Stimulated activated CD8-positive, alpha-beta memory T cell treated with anti-CD3 and anti-CD28 coated beads, Interleukin-12 subunit alpha, Interleukin-12 subunit beta, amount 100 ng/mL, for 4 hours (primary cell): ENCODE results near the gene MAB21L4.

Source experiments
- DNase-seq: peaks from one replicate; pipeline ENCODE4 v3.0.0-alpha.2; 2020; ENCODE audit warnings: low read depth

Gene MAB21L4

GRCh38 chr2:240876475-240877251 lies 19.3 kb downstream of the MAB21L4 start:
- no peak for DNase-seq

GRCh38 chr2:240876035-240876474 lies 19.9 kb downstream of the MAB21L4 start:
- no peak for DNase-seq

- no peak for DNase-seq
Measured at GRCh38 chr2:240875228-240876034, 20.5 kb downstream of the MAB21L4 start.

DNA sequence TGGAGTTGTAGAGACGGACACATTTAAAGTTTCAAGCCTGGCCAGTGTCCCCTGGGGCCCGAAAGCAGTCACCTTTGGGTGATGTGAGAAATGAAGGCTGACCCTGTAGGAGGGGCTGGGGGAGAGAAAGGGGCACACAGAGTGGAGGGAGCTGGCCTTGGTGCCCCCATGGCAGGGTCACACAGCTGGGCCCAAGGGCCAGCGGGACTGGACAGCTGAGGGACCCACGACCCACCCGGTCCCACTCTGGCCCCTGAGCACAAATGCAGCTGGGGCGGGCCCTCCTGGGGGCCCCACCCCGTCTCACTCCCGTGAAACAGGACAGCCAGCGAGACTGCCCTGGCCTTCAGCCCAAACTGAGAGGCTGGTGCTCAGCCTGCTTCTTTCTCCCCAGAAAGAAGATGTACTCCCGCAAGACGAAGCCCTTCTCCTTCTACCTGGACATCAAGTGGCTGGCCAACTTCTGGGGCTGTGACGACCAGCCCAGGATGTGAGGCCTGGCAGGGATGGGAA lies 21.2 kb downstream of the MAB21L4 start:
- no peak for DNase-seq

GRCh38 chr2:240873805-240874714 lies 21.9 kb downstream of the MAB21L4 start:
- DNase-seq: no peak

- no peak for DNase-seq
Measured at GRCh38 chr2:240873098-240873788, 22.7 kb downstream of the MAB21L4 start.

DNA sequence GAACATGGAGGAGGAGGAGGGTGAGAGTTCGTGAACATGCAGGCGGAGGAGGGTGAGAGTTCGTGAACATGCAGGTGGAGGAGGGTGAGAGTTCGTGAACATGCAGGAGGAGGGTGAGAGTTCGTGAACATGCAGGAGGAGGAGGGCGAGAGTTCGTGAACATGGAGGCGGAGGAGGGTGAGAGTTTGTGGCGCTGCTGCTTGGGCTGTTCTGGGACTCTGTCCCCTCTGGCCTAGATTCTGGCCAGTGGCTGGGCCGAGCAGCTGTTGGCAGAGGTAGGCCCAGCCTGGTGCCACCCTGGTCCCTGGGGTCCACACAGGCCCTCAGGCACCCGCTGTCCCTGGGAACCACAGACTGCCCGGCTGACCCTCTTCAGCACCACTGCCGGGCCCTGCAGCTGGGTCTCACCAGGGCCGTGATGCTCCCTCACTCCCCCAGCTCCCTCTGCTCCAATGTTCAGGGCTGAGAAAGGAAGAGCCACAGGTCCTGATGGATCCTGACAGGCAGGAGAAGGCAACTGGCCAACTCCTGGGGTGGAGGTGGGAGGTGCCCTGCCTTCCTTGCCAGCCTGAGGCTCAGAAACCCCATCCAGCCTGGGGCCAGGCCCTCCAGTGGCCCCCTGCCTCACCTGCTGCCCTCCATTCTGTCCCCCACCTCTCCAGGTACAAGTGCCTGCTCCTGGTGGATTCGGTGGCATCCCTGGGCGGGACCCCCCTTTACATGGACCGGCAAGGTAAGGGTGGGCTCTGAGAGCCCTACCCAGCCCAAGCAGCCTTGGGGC lies 23.4 kb downstream of the MAB21L4 start:
- no peak for DNase-seq

DNA sequence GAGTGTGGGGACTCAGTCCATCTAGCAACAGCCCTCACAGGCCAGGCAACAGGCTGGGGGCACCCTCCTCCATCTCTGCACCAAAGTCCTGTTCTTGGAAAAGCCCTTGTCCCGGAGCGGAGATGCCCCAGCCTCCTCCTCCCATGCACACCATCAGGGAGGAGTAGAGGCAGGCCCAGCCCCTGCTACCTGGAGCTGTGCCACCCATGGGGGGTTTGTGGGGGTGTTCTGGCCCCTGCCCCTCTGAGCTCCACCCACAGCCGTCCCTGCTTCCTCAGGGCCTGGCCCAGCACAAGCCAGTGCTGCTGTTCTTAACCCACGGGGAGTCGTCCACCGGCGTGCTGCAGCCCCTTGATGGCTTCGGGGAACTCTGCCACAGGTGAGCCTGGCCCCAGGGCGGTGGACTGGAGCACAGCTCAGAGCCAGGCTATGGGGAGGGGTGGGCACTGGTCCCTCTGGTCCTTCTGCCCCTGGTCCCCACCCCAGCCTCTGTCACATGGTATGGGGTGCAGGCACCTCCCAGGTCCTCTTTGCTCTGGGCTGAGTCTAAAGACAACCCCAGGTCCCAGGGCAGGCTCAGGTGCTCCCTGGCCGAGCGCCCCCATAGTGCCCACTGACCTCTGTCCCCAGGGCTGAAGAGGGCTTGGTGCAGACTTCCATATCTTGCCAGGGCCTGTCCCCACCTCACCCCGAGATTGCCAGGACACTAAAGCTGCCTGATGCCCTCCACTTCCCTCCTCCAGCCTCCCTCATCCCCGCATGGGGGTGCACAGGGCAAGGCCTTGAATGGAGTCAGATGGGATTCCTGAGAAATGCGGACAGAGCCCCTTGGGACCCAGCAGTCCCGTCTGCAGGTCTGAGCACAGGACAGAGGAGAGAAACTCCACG lies 24.6 kb downstream of the MAB21L4 start:
- DNase-seq: no peak

- no peak for DNase-seq
Measured at GRCh38 chr2:240869956-240870875, 25.7 kb downstream of the MAB21L4 start.

DNA sequence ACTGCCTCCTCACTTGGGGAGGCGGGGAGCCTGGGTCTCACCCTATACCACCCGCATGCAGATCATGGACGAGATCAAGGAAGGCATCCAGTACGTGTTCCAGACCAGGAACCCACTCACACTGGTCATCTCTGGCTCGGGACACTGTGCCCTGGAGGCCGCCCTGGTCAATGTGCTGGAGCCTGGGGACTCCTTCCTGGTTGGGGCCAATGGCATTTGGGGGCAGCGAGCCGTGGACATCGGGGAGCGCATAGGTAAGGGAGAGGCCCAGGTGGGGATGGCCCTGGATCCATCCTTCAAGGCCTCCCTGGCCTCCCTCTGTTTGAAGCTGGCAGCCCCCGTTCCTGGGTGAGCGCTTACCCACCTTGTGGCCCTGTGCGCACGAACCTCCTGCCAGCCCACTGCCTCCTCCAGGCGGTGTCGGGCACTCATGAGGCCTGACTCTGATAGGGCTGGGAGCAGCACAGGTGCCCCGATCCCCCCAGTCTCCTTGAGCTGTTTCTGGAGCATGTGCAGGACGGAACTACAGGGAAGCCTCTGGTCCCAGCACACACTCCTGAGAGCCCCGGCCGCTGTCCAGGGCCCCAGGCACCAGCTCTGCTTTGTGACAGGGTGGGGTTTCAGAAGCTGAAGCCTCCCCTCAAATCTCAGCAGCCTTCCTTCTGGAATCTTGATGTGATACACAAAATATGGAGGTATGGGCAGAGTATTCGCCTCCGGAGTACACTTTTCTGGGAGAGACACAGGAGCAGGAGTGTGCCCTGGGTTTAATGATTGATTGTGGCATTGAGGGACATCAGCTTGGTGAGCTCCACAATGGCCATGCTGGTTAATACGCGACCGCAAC lies 26.6 kb downstream of the MAB21L4 start:
- no peak for DNase-seq

DNA sequence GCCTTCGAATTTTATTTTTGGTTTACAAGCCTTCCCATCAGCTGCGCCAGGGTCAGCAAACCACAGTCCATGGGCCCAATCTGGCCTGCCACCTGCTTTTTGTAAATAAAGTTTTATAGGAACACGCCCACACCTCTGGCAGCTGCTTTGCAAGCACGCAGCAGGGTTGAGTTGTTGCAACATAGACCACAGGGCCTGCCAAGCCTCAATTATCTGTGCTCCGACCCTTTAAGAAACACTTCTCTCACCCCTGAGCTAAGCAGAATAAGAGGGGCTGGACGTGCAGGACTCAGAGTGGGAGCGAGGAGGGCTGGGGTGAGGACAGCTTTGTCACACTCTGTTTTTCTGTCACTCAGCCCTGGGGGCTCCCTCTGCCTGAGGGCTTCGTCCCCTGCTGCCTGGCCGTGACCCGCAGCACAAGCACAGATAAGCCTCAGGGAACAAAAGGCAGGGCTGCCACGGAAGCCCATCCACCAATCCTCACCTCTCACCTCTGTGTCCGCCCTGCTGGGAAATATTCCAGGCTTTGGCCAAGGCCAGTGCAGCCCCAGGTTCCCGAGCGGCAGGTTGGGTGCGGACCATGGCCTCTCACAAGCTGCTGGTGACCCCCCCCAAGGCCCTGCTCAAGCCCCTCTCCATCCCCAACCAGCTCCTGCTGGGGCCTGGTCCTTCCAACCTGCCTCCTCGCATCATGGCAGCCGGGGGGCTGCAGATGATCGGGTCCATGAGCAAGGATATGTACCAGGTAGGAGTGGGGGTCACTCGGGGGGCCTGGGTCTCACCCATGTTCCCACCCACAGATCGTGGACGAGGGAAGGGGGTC lies 27.5 kb downstream of the MAB21L4 start, which contains the start of gene AGXT:
AGXT (plus strand) TSS at position 539 of the 823 bp plus-strand sequence; CDS start at position 581, 42 bp downstream.
- no peak for DNase-seq

- DNase-seq: no peak
Measured at GRCh38 chr2:240865391-240865790, 30.6 kb downstream of the MAB21L4 start.

DNA sequence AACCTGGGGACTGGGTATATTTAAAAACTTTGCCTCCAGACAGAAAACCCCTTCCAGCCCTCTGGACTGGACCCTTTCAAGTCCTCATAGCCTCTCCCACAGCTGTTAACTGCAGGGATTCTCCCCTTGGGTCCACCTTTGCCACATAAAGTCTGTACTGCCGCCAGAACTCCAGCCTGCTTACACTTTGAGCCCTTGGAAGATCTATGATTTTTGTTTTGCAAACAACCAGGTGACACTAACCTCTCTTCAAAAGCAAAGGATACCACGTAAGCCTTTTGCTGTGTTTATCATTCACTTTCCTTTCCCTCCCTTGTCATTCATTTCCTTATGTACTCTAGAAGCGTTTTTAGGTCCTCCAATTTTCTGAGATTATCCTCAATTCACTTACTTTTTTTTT lies 31.5 kb downstream of the MAB21L4 start:
- DNase-seq: no peak

GRCh38 chr2:240861547-240861946 lies 34.4 kb downstream of the MAB21L4 start:
- DNase-seq: no peak

DNA sequence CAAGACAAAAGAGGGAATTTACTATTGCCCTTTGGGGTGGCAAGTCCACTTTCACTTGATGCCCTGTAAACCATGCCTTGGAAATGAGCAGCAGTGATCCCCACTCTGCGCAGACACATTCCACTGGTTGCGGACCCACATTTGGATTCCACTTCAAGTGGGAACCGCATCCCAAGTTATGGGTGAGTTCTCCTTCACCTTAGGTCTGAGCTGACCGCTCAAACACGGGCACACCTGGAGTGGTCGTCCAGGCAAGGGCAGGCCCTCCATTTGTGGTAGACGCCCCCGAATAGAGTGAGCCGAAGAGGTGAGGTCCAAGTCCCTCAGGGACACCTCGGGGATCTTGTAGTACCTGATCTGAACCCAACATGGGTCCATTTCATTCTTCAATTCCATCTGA lies 37.1 kb downstream of the MAB21L4 start:
- DNase-seq: no peak

- no peak for DNase-seq
Measured at GRCh38 chr2:240858321-240858720, 37.6 kb downstream of the MAB21L4 start.
